Activated naive CD8-positive, alpha-beta T cell treated with anti-CD3 and anti-CD28 coated beads for 36 hours (primary cell): ENCODE measurements around the gene ATP8B1. TPM values are rescaled to one million over a fixed set of nuclear protein-coding genes. Genes with fewer than 3 reads are reported as not detected.
"Not testable (repeated sequence)": the region's sequence is repeated elsewhere in the genome, so short reads cannot be mapped to it uniquely, and the experiment has no call there.

ENCODE experiments used
- DNase-seq: peaks from one replicate; pipeline ENCODE4 v3.0.0; 2021
- H3K27ac Mint-ChIP-seq: one replicate; pipeline ENCODE4 v1.8.0; 2022; ENCODE audit warnings: mild to moderate bottlenecking, moderate library complexity, mixed read lengths
- H3K27me3 Mint-ChIP-seq: one replicate; pipeline ENCODE4 v1.8.0; 2022; ENCODE audit warnings: mild to moderate bottlenecking, mixed read lengths
- H3K36me3 Mint-ChIP-seq: one replicate; pipeline ENCODE4 v1.8.0; 2021; ENCODE audit warnings: mild to moderate bottlenecking, mixed read lengths
- H3K4me1 Mint-ChIP-seq: one replicate; pipeline ENCODE4 v1.8.0; 2021; ENCODE audit warnings: mixed read lengths
- H3K4me3 Mint-ChIP-seq: one replicate; pipeline ENCODE4 v1.8.0; 2022; ENCODE audit warnings: mild to moderate bottlenecking, moderate library complexity, mixed read lengths
- H3K9me3 Mint-ChIP-seq: one replicate; pipeline ENCODE4 v1.8.0; 2022; ENCODE audit warnings: mixed read lengths
- total RNA-seq, 2 experiments: library from RNA; stranded (reverse); gene quantifications; one replicate each; pipeline ENCODE4 v1.2.3, GENCODE V29; 2021

Gene ATP8B1
- 1 to 10 TPM; 1.4 to 1.5 TPM for total RNA-seq

DNA sequence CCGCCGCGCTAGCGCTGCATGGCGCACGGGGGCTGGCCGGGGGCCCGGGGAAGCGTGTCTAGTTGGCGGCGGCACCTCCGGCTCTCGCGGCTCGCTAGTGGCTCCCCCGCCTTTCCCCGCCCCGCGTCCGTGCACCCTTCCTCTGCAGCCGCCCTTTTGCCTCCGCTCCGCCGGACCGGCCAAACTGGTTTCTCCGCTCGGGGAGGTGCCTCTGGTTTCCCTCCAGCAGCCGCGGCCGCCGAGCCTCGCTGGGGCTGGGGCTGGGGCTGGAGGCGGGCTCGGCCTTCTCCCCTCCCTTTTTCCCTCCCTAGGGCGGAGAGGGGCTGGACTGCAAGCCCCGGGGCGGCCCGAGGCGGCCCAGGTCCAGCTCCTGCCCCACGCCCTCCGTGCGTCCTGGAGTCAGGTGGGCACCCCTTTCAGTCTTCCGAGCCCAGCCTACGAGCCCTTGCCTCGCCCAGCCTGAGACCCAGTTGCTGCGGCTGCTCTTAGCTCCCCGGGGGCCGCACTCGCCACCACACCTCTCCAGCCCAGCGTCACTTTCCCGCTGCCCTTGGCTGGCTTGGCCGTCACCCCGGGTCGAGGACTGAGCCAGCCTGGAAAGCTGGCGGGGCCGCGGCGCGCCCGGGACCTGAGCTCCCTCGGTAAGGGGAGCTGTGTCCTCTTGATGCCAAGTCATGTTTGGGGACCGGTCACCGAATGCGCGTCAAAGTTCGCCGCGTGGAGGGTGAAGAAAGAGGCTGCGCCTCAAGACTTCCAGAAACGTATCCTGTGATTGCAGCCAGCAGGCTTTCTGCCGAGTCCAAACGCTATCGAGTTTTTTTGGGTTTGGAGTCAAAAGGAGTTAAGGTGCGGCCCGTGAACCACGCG lies at the start of gene ATP8B1:
Gene ATP8B1, minus strand, starts transcription at position 213 of the 867 bp plus-strand sequence. CDS start 71,508 bp downstream, outside the sequence.
- Mint-ChIP-seq H3K27ac (no peak within 1 kb of the TSS), H3K4me1 (peaks cover 12% of the 10 kb centered on the region), H3K36me3 (peaks cover 3% of the 10 kb centered on the region), H3K9me3 (no peaks in the 10 kb centered on the region), H3K4me3 (peak within 1 kb of the TSS; percentile 81), H3K27me3 (peaks cover 77% of the 10 kb centered on the region)
- peak; percentile 38 for DNase-seq

DNA sequence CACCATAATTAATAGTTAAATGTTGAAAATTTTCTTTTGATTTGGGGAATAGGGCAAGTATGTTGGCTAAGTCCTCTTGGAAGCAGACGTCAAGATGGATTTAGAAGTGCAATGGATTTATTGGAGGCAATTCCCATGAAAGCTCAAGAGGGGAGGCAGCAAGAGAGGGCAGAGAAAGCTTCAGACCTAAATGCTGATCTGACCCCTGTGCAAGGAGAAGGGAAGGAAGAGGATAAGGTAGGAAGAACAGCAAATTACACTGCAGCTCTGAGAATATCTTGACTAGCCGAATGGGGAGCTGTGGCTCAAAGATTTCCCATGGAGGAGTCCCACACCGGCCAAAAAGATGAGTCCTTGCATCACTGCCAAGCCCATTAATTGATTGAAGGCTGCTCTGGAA lies 46.9 kb upstream of the ATP8B1 start:
- Mint-ChIP-seq H3K27me3 (peaks cover 19% of the 10 kb centered on the region), H3K4me1 (no peaks in the 10 kb centered on the region), H3K9me3 (peaks cover 8% of the 10 kb centered on the region), H3K4me3 (no peak overlapping the region), H3K36me3 (no peaks in the 10 kb centered on the region), H3K27ac (no peak overlapping the region)
- DNase-seq, result no peak

DNA sequence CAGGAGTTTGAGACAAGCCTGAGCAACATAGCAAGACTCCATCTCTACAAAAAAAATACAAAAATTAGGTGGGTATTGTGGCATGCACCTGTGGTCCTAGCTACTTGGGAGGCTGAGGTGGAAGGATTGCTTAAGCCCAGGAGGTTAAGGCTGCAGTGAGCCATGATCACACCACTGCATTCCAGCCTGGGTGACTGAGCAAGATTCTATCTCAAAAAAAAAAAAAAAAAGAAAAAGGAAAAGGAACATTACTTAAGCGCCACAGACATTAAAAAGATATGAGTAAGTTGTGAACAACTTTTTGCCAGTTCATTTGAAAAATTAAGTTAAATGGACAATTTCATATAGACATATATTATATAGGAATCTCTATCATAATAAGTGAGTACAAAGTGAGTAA lies 45.3 kb upstream of the ATP8B1 start:
- not testable (repeated sequence) for H3K27ac Mint-ChIP-seq, H3K4me1 Mint-ChIP-seq, H3K4me3 Mint-ChIP-seq, H3K9me3 Mint-ChIP-seq, DNase-seq, H3K36me3 Mint-ChIP-seq
- H3K27me3 Mint-ChIP-seq, result peaks cover 32% of the 10 kb centered on the region

DNA sequence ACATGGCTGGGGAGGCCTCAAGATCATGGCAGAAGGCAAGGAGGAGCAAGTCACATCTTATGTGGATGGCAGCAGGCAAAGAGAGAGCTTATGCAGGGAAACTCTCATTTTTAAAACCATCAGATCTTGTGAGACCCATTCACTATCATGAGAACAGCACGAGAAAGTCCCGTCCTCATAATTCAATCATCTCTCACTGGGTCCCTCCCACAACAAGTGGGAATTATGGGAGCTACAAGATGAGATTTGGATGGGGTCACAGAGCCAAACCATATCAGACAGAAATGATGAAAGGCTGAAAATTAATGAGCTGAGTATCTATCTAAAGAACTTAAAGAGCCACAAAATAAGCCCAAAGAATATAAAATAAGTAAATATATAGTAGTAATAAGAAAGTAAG lies 44.3 kb upstream of the ATP8B1 start:
- H3K4me3 Mint-ChIP-seq, H3K4me1 Mint-ChIP-seq, H3K36me3 Mint-ChIP-seq, H3K9me3 Mint-ChIP-seq, H3K27ac Mint-ChIP-seq, DNase-seq: not testable (repeated sequence)
- H3K27me3 Mint-ChIP-seq, result peaks cover 35% of the 10 kb centered on the region

DNA sequence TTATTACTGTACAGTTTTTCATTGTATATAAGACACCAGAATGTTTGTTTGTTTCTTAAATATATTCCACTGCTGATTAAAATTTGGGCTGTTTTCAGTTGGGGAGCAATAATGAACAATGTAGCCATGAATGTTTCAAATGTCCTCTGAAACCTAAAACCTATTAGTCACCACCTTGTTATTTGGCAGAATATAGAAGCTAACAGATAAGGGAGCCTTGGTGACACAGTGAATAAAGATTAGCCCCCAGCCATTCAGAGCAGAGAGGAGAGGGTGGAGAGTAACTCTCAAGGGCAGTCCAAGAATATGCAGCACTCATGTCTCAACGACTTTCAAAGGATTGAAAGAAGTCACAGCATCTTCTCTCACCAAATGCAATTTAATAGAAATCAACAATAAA lies 43.1 kb upstream of the ATP8B1 start:
- H3K27ac Mint-ChIP-seq, result no peak overlapping the region
- peaks cover 32% of the 10 kb centered on the region for H3K27me3 Mint-ChIP-seq
- no peak for DNase-seq
- peaks cover 9% of the 10 kb centered on the region for H3K9me3 Mint-ChIP-seq
- no peaks in the 10 kb centered on the region for H3K36me3 Mint-ChIP-seq
- no peak overlapping the region for H3K4me3 Mint-ChIP-seq
- peaks cover 15% of the 10 kb centered on the region for H3K4me1 Mint-ChIP-seq

DNA sequence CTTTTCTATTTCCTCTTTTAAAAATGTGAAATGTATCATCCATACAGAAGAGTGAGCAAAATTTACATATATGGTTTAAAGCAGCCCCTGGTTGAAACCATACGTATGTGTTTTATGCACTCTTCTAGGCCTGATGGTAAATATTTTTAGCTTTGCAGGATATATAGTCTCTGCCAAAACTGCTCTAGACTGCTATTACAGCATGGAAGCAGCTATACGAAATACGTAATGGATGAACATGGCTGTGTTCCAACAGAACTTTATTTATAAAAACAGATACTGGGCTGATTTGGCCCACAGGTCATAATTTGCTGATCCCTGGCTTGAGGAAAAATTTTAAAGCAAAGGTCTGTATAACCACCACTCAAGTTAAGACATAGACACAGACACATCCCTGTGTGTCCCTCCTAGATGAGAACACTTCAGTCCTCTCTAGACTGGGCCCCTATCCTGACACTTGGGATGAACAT lies 42.5 kb upstream of the ATP8B1 start:
- peaks cover 11% of the 10 kb centered on the region for H3K9me3 Mint-ChIP-seq
- H3K4me1 Mint-ChIP-seq, result peaks cover 19% of the 10 kb centered on the region
- no peak for DNase-seq
- H3K27me3 Mint-ChIP-seq, result peaks cover 32% of the 10 kb centered on the region
- H3K36me3 Mint-ChIP-seq, result no peaks in the 10 kb centered on the region
- H3K4me3 Mint-ChIP-seq, result no peak overlapping the region
- no peak overlapping the region for H3K27ac Mint-ChIP-seq

DNA sequence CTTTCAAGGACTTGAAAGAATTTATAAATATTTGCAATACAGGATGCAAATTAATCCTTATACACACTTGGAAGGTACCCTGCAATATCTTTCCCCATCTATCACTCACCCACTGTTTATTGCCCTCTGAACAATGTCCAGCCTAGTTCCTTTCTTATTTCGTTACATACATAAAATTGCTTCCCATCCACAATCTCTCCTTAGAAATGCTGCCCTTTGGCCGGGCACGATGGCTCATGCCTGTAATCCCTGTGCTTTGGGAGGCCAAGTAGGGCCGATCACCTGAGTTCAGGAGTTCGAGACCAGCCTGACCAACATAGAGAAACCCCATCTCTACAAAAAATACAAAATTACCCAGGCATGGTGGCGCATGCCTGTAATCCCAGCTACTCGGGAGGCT lies 41.2 kb upstream of the ATP8B1 start:
- H3K36me3 Mint-ChIP-seq, result no peaks in the 10 kb centered on the region
- H3K4me1 Mint-ChIP-seq, result peaks cover 26% of the 10 kb centered on the region
- no peak overlapping the region for H3K27ac Mint-ChIP-seq
- no peak overlapping the region for H3K4me3 Mint-ChIP-seq
- peaks cover 4% of the 10 kb centered on the region for H3K9me3 Mint-ChIP-seq
- no peak for DNase-seq
- peaks cover 30% of the 10 kb centered on the region for H3K27me3 Mint-ChIP-seq

DNA sequence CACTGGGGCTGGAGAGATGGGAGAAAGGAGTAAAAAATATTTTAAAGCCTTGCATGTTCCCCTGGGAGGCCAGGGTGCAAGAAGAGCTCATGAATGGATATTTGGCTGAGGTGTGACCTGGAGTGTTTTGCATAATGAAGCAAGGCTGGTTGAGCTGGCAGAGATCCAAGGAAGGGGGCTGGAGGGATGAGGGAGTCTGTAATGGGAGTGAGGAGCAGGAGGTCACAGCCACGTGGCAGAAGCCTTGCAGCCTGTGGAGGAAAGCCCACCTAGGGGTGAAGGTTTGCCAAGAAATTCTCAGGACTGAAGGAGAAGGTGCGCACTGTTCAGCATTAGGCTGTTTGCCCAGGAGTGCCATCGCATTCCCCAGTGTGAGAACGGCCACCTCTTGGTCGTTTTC lies 40.3 kb upstream of the ATP8B1 start:
- H3K27me3 Mint-ChIP-seq, result peaks cover 28% of the 10 kb centered on the region
- no peaks in the 10 kb centered on the region for H3K36me3 Mint-ChIP-seq

DNA sequence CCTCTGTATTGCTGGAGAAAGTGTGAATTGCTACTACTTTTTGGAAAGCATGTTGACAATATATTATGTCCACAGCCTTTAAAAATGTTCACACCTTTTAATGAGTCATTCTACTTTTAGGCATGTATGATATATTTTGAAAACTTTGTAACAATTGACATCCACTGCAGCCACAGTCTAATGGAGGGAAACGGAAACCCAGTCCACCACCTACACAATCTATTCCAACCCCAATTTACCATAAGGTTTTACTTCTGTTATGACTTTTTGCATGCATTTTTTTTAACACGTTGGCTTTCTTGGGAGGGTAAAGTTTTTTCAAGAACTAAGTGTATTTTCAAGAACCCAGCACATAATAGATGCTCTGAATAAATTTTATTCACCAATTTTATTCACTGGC lies 38.5 kb upstream of the ATP8B1 start:
- H3K27me3 Mint-ChIP-seq, result peaks cover 28% of the 10 kb centered on the region
- DNase-seq, result peak; percentile 46
- H3K9me3 Mint-ChIP-seq, result peaks cover 3% of the 10 kb centered on the region
- peak overlapping the region; percentile 80 for H3K27ac Mint-ChIP-seq
- peaks cover 42% of the 10 kb centered on the region for H3K4me1 Mint-ChIP-seq
- peak overlapping the region; percentile 37 for H3K4me3 Mint-ChIP-seq
- H3K36me3 Mint-ChIP-seq, result peaks cover 2% of the 10 kb centered on the region

More for the DNA sequence above, 40.3 kb upstream of the ATP8B1 start:
- H3K27ac Mint-ChIP-seq, result no peak overlapping the region
- no peak for DNase-seq
- no peak overlapping the region for H3K4me3 Mint-ChIP-seq
- H3K9me3 Mint-ChIP-seq, result peaks cover 3% of the 10 kb centered on the region
- peaks cover 30% of the 10 kb centered on the region for H3K4me1 Mint-ChIP-seq

DNA sequence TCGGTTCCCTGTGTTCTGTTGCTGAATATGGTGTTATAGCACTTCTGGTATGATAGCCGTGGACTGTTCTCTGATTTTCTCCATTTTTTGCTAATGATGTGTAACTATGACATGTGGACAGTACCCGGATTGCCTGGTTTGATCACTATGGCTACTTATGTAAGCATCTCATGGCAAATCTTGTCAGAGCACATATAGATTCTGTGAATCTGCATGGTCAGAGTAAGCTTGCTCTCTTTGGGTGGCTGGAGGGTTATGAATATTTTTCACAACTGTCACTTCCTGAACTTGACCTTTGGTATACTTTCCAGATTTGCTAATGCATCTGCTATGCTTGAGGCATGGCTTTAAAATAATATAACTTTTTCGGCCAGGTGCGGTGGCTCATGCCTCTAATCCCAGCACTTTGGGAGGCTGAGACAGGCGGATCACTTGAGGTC lies 36.8 kb upstream of the ATP8B1 start:
- DNase-seq, result no peak
- H3K27ac Mint-ChIP-seq, result peak overlapping the region; percentile 8
- peaks cover 44% of the 10 kb centered on the region for H3K4me1 Mint-ChIP-seq
- H3K27me3 Mint-ChIP-seq, result peaks cover 24% of the 10 kb centered on the region
- H3K4me3 Mint-ChIP-seq, result no peak overlapping the region
- peaks cover 3% of the 10 kb centered on the region for H3K36me3 Mint-ChIP-seq
- peaks cover 3% of the 10 kb centered on the region for H3K9me3 Mint-ChIP-seq

DNA sequence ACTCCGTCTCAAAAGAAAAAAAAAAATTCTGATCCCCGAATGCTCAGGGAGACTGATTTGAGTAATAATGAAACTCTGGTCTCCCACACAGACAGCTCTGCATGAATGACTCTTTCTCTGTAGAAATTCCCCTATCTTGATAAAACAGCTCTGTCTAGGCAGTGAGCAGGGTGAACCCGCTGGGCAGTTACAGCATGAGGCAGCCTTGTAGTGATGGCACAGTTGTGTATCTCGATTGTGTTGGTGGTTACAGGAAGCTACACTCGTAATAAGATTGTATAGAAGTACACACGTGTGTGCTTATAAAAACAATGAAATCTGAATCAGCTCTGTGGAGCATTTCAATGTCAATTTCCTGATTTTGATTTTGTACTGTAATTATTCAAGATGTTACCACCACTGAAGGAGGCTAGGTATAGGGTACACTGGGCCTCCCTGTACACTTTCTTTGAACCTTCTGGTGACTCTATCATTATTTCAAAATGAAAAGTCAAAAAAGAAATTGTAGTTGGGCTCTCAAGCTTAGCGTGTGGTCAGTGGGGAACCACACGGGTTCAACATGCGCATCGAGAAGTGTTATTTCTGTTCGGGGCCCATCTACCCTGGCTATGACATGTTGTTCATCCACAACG lies 34.9 kb upstream of the ATP8B1 start:
- H3K4me1 Mint-ChIP-seq, result peaks cover 58% of the 10 kb centered on the region
- H3K27ac Mint-ChIP-seq, result peak overlapping the region; percentile 73
- H3K4me3 Mint-ChIP-seq, result peak overlapping the region; percentile 18
- peaks cover 3% of the 10 kb centered on the region for H3K9me3 Mint-ChIP-seq
- peaks cover 3% of the 10 kb centered on the region for H3K36me3 Mint-ChIP-seq
- DNase-seq, result peak; percentile 72
- peaks cover 7% of the 10 kb centered on the region for H3K27me3 Mint-ChIP-seq

DNA sequence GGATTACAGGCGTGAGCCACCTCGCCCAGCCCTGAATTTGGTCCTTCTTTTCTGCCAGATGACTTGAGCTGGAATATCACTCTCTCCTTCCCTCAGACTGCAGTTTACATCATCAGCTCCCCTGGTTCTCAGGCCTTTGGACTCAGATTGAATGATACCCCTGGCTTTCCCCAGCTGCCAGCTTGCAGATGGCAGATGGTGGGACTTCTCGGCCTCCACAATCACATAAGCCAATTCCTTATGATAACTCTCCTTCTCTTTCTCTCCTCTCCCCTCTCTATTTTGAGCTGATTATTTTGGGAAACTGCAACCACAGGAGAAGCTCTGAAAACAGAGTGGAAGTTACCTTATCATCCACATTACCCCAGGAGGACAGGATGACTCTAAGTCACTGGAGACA lies 33.4 kb upstream of the ATP8B1 start:
- Mint-ChIP-seq H3K27me3 (peaks cover 5% of the 10 kb centered on the region), H3K4me1 (peaks cover 56% of the 10 kb centered on the region), H3K9me3 (peaks cover 14% of the 10 kb centered on the region), H3K4me3 (no peak overlapping the region), H3K36me3 (peaks cover 8% of the 10 kb centered on the region), H3K27ac (no peak overlapping the region)
- DNase-seq, result no peak

DNA sequence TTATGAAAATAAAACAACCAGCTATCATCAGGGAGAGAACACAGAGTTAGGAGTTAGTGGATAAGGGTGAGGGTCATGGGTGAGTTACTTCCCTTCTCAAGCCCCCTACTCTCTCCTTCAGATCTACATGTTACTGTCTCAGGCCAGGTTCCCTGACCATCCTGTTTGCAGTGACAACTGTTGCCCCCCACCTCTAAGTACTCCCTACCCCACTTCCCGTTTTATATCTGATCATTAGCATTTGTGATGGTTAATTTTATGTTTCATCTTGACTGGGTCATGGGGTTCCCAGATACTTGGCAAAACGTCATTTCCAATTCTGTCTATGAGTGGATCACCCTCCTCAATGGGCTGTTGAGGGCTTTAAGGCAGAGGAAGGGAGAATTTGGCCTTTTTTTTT lies 32.8 kb upstream of the ATP8B1 start:
- no peak overlapping the region for H3K27ac Mint-ChIP-seq
- H3K4me3 Mint-ChIP-seq, result no peak overlapping the region
- peaks cover 12% of the 10 kb centered on the region for H3K27me3 Mint-ChIP-seq
- H3K4me1 Mint-ChIP-seq, result peaks cover 52% of the 10 kb centered on the region
- peaks cover 13% of the 10 kb centered on the region for H3K9me3 Mint-ChIP-seq
- H3K36me3 Mint-ChIP-seq, result peaks cover 11% of the 10 kb centered on the region
- no peak for DNase-seq

DNA sequence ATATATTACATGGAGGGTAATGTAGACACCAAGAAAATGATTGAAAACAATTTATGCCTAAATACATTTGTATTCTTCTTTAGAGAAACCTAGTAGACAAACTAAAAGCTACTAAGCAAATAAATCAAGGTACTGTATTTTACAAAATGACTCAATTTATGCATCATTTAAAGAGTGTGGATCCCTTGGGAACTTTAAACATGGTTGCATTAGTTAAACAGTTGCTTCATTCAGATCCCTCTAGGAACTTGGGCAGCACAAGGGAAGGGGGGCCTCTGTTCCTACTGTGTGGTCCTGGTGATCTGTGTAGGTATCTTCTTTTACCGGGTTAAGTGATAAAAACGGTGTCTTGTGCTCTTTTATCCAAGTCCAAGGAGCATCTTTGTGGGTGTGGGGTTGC lies 31.5 kb upstream of the ATP8B1 start:
- DNase-seq, result no peak
- H3K36me3 Mint-ChIP-seq, result peaks cover 11% of the 10 kb centered on the region
- H3K27ac Mint-ChIP-seq, result no peak overlapping the region
- peaks cover 45% of the 10 kb centered on the region for H3K4me1 Mint-ChIP-seq
- peaks cover 16% of the 10 kb centered on the region for H3K9me3 Mint-ChIP-seq
- H3K27me3 Mint-ChIP-seq, result peaks cover 9% of the 10 kb centered on the region
- no peak overlapping the region for H3K4me3 Mint-ChIP-seq

DNA sequence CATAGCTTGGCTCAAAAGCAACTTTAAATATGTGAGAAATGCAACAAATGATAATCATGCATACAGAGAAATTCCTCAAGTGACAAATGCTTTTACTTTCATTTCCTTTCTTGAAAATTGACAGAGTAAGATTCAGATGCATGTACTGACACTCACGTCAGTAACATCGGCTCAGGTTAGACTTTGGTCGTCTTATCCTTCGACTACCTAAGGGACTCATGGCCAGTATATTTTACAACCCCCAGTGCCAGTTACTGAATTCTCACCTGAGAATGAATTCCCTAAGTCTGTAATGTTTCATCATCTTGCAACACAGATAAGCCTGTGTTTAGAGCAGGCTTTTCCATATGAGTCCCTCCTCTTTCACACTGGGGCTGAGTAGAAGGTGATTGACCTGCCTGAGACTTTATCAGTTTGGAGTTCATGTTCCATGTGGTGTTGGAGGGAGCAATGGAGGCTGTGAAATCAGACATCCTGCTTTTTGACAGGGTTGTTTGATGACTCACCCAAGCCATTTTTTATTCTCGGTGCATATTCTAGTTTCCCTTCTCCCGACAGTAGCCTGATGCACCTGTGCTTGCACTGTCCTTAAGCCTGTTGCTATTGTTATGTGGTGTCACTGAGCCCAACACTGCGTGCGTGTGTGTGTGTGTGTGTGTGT lies 30.5 kb upstream of the ATP8B1 start:
- peak; percentile 66 for DNase-seq
- H3K27ac Mint-ChIP-seq, result peak overlapping the region; percentile 97

More for the DNA sequence above, 30.5 kb upstream of the ATP8B1 start:
- Mint-ChIP-seq H3K4me1 (peaks cover 42% of the 10 kb centered on the region), H3K36me3 (peaks cover 11% of the 10 kb centered on the region), H3K27me3 (peaks cover 9% of the 10 kb centered on the region), H3K9me3 (peaks cover 16% of the 10 kb centered on the region), H3K4me3 (peak overlapping the region; percentile 50)
